Choroid plexus epithelial cell (primary cell): Measurements from ENCODE around the gene PDLIM5.

Experiments
- DNase-seq: peaks from one replicate; pipeline ENCODE4 v3.0.0-alpha.2; 2010; ENCODE audit warnings: low read depth
- H3K4me3 ChIP-seq: 2 replicates; pipeline ENCODE4 v1.5.1; 2011; ENCODE audit warnings: low read depth, mild to moderate bottlenecking, control low read depth, low read length, moderate library complexity
- TF ChIP-seq, protein P1 (sequence below): conservative IDR thresholded peaks from 2 replicates; pipeline ENCODE4 v1.5.1; 2011; ENCODE audit warnings: low read depth, mild to moderate bottlenecking, control low read depth, inconsistent platforms, low read length, moderate library complexity

PDLIM5 gene

DNA sequence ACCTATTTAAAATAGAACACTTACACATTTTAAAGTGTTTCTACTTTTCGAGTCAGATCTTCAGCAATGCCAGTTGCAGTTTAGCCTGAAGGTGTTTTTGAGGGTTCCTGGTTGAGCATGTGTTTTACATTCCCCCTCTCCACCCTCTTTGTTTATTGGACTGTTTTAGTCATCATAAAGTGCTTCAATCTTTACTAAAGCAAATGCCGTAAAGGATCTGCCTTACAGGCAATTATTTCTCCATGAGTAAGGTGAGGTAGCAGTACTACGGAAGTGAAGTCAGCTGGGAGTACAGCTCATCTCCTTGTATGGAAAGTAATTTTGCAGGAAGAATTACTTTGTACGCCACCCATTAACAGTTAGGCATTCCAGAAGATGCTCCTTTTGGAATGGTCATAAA lies 36.9 kb downstream of the PDLIM5 start:
- peak; percentile 48 for DNase-seq
- TF ChIP-seq, protein P1, sequence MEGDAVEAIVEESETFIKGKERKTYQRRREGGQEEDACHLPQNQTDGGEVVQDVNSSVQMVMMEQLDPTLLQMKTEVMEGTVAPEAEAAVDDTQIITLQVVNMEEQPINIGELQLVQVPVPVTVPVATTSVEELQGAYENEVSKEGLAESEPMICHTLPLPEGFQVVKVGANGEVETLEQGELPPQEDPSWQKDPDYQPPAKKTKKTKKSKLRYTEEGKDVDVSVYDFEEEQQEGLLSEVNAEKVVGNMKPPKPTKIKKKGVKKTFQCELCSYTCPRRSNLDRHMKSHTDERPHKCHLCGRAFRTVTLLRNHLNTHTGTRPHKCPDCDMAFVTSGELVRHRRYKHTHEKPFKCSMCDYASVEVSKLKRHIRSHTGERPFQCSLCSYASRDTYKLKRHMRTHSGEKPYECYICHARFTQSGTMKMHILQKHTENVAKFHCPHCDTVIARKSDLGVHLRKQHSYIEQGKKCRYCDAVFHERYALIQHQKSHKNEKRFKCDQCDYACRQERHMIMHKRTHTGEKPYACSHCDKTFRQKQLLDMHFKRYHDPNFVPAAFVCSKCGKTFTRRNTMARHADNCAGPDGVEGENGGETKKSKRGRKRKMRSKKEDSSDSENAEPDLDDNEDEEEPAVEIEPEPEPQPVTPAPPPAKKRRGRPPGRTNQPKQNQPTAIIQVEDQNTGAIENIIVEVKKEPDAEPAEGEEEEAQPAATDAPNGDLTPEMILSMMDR = no peak
- no peak overlapping the region for H3K4me3 ChIP-seq

DNA sequence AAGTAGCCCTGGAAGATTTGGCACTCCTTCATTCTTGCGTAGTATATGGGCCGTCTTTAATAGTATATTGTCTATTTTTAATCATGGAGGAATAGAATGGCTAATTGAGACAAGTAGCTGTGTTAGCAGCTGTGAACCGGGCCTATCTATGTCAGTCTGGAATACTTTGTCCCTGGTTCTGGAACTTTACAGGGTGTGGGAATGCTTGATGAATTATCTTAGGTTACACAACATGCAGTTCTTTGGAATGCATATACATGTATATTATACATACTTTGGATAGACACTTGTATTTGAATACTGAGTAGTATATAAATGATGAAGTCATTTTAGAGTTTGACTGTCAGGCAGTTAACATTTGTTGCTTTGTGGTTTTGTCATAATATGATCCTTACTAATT lies 37.4 kb downstream of the PDLIM5 start:
- TF ChIP-seq, protein P1 = no peak
- no peak for DNase-seq
- H3K4me3 ChIP-seq = no peak overlapping the region

DNA sequence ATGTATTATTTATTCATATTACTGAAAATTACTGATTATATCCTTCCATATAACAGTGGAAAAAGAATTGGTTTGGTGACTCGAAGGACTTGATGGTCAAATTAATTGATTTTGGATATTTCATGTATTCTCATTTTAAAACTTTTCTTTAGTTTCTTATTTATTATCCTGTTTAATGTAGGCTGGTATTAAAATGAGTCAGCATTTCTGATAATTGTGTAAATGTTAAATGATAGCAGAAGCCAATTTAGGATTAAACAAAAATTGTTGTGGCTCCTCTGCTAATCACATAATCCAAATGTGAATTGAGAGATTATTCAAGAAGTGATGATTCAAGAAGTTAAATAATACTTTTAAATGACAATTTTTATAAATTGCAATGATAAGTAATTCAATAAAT lies 38.7 kb downstream of the PDLIM5 start:
- DNase-seq = no peak
- no peak overlapping the region for H3K4me3 ChIP-seq
- TF ChIP-seq, protein P1 = no peak

DNA sequence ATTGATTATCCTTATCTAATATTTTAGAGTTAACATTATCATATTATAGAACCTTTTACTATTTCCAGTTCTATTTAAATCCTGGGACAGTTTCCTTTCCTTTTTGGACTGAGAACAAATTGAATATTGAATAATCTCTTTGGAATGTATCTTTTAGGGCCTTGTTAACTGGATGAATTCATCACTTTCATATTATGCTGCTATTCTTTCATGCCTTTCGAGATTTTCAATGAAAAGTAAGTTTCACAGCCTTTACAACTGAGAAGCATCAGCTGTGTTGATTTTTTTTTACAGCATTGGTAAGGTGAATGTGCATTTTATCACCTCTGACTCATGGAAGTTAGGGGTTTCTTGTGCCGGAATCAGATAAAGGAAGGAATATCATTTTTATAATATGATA lies 39.6 kb downstream of the PDLIM5 start:
- peak; percentile 56 for DNase-seq
- H3K4me3 ChIP-seq = no peak overlapping the region
- TF ChIP-seq, protein P1 = no peak

DNA sequence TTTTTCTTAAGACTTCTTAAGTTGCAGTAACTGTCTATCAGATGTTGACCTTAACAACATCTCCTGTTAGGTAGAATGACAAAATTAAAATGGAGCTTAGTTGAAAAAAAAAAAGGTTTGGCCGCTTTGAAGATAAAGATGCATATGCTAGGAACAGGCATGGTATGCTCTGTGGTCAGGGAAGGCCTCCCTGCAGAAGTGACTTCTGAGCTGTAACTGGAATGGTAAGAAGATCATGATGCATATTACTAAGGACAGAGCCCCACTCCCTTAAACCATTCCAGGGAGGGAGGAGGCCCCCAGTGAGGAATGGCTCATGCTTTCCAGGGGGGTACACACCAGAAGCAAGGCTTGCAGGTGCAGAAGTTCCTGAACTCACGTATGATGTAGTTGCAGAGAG lies 43.7 kb downstream of the PDLIM5 start:
- TF ChIP-seq, protein P1 = no peak

DNA sequence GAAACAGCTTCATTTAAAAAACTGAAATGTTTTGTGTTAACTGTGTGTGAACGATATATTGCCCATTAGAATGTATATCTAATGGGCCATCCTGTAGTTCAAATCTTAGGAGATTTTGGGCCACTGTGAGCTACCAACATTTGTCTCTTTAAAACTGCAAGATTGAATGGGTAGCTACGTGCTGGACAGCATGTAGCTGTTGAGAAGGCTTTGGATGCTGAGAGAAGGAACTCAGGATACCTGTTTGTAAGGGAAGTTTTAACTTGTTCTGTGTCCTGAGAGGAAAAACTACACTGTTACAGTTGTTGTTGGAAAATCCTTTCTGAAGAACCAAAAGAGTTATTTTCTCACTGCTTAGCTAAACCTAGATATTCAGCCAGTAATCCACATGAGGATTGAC lies 45.9 kb downstream of the PDLIM5 start:
- TF ChIP-seq, protein P1 = no peak
- no peak overlapping the region for H3K4me3 ChIP-seq
- DNase-seq = no peak

More for the DNA sequence above, 43.7 kb downstream of the PDLIM5 start:
- no peak for DNase-seq
- no peak overlapping the region for H3K4me3 ChIP-seq

DNA sequence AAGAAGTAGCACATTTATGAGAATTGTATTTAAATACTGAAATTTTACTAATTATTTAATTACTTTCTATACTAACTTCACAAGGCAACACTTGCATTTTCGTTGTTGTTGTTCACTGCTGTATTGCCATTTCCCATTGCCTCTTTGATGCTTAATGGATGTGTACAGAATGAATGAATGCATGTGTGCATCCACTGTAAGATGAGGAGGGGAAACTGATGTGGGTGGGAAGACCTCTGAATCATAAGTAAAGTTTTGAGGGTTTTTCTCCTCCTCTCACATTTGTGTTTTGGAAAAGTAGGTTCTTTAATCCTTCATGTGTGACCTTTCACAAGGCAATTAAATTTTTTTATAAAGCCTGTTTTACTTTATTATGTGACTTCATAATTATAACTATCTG lies 46.8 kb downstream of the PDLIM5 start:
- no peak for DNase-seq
- TF ChIP-seq, protein P1 = no peak
- H3K4me3 ChIP-seq = no peak overlapping the region
